HG03571 (cell line): ENCODE data around the gene TMEM82.

Experiments used
- ATAC-seq: cut with Tn5 transposase; IDR thresholded peaks from one replicate; pipeline ENCODE4 v1.9.1; 2021; ENCODE audit not compliant: unreplicated experiment

The TMEM82 gene

DNA sequence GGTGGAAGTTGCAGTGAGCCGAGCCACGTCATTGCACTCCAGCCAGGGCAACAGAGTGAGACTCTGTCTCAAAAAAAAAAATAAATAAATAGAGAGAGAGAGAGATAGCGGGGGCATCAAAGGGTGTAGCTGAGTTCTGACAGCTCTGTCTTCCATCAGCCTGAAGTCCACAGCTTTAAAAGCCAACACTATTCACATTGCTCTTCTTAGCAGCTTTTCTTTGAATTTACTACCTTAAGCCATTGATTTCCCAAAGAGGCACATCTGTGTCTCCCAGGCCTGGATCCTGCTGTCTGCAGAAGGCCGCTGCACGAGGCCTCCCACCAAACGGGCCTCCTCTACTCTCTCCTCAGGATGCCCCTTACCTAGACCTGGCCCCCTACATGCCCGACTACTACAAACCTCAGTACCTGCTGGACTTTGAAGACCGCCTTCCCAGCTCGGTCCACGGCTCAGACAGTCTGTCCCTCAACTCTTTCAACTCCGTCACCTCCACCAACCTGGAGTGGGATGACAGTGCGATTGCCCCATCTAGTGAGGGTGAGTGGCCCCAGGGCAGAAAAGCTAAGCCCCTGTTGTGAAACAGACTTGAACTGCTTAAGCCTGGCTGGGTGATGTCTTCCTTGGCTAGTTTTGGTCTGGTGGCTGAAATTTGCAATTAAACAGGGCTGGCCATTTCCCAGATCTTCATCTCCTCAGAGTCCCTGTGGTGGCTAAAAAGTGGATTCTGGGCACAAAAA lies 22.7 kb upstream of the TMEM82 start:
- no peak for ATAC-seq

DNA sequence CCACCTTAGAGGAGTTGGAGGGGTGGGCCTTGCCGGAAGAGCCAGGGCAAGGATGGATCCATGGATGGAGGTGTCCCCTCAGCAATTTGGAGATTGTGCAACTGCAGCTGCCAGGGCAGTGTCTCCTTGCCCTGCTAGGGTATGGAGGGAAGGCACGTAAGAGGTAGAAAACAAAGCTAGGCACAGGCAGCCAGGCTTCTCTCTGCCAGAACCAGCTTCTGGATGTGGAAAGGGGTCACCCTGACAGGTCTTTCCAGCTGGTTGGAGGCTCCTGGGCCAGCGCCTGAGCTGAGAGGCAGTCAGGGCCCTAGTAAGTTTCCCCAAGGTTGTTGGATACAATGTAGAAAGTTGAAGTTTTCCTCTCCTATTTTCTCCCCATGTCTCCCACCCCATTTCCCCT lies 21.4 kb upstream of the TMEM82 start:
- no peak for ATAC-seq

DNA sequence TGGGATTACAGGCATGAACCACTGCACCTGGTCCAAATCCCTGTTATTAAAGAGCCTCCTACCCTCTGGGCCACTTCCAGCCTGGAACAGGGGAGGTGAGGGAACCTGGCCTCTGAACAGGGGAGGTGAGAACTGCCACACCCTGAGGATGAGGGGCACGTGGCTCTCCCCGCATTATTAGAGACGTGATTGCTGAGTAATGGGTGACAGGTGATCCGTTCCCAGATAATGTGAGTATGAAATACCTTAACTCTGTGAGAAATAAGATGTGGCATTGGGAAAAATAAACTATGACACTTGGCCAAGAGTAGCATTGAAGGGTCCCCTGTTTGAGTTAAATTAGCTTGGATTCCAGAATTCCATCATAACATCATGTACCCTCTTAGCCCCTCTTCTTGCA lies 19.9 kb upstream of the TMEM82 start:
- no peak for ATAC-seq

DNA sequence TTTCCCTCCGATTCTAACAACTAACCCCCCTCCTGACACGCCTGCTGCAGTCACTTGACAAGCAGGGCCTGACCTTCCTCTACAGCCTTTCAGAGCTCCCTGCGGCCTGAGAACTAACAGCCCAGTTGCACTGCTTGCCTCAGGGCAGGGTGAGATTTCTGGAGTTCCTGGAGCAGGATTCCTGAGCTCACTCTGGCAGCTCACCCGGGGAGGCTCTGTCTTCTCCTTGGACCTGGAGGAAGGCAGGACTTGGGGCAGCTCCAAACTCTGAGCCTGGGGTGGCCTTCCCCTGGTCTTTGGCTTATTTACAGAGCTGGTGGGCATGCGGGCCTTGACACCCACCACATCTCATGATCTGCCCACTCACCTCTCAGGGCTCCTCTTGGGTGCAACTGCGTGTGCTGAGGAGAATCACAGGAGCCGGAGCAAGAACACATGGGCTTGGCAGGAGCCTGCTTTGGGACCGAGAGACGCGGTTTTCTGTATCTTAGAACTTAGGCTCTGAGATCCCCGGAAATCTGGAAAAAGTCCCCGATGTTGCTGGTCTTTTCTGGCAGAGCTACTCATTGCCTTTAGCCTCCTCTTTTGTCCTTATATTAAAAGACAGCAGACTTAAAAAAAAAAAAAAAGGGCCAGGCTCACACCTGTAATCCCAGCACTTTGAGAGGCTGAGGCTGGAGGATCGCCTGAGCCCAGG lies 19.3 kb upstream of the TMEM82 start:
- ATAC-seq: no peak

- no peak for ATAC-seq
Observed at GRCh38 chr1:15723631-15724246, 18.6 kb upstream of the TMEM82 start.

DNA sequence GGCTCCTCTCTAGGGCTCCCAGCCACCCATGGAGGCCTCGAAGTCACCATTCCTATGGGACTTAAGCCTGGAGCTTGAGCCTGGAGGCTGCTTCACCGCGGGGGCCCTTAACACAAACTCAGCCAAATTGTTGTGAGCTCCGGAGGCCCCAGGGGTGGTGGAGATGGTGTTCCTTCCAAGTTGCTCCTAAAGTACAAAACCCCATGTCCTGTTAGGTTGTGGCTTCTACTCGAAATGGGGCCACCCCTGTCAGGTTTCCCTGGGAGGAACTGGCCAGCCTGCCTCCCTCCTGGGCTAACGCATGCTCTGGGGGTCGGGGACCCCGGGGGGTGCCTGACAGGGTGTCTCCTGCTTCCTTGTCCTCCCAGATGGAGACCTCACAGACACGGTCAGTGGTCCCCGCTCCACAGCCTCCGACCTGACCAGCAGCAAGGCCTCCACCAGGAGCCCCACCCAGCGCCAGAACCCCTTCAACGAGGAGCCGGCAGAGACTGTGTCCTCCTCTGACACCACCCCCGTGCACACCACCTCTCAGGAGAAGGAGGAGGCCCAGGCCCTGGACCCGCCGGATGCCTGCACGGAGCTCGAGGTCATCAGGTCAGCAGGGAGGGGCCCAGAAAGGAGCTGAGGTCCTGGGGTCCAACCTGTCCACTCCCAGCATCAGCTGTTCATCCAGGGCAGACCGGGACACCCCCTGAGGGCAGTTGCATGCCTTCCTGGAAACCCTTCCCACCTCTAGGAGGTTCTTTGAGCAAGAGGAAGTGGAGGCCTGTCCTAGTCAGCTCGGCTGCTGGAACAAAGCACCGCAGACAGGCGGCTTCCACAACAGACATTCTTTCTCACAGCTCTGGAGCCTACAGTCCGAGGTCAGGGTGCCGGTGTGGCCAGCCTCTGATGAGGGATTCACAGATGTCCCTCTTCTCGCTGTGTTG lies 17.1 kb upstream of the TMEM82 start:
- no peak for ATAC-seq

- ATAC-seq: no peak
Observed at GRCh38 chr1:15726508-15726907, 15.8 kb upstream of the TMEM82 start.

DNA sequence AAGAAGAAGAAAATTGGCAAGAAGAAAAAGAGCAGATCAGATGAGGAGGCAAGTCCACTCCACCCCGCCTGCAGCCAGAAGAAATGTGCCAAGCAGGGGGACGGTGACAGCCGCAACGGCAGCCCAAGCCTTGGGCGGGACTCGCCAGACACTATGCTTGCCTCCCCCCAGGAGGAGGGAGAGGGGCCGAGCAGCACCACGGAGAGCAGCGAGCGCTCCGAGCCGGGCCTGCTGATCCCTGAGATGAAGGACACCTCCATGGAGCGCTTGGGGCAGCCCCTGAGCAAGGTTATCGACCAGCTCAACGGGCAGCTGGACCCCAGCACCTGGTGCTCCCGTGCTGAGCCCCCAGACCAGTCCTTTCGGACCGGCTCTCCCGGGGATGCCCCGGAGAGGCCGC lies 15.3 kb upstream of the TMEM82 start:
- ATAC-seq: no peak

- no peak for ATAC-seq
Observed at GRCh38 chr1:15727424-15727823, 14.9 kb upstream of the TMEM82 start.

- no peak for ATAC-seq
Observed at GRCh38 chr1:15727866-15728534, 14.3 kb upstream of the TMEM82 start.

DNA sequence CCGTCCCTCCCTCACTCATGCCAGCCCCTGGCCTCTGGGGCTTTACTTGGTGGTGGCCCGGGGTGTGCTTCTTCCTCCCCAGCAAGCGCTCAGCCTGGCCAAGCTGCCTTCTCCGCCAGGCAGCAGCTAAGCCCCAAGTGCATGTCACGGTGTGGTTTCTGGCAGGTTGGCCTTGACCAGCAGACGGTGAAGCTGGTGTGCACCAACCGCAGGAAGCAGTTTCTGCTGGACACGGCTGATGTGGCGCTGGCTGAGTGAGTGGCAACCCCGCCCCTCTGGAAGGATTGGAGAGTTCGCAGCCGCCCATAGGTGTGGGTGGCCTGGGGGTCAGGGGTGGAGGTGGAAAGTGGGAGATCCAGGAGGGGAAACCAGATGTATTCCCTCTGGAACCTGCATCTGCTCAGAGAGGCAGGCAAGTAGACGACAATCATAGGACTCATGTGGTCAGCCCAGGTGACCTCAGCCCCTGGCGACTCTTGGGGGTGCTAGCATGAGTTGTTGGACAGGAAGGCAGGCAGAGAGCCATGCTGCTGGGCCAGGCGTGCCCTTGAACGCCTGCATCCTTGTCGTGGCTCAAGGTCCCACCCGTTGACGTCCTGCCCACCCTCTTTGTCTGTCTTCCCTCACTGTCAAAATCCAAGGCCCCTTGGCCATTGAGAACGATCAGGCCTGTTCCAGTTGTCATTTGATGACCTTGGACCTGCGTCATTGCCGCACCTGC lies 13.2 kb upstream of the TMEM82 start:
- ATAC-seq: no peak

GRCh38 chr1:15730423-15730822 lies 11.9 kb upstream of the TMEM82 start:
- no peak for ATAC-seq

GRCh38 chr1:15730936-15731335 lies 11.4 kb upstream of the TMEM82 start:
- no peak for ATAC-seq

DNA sequence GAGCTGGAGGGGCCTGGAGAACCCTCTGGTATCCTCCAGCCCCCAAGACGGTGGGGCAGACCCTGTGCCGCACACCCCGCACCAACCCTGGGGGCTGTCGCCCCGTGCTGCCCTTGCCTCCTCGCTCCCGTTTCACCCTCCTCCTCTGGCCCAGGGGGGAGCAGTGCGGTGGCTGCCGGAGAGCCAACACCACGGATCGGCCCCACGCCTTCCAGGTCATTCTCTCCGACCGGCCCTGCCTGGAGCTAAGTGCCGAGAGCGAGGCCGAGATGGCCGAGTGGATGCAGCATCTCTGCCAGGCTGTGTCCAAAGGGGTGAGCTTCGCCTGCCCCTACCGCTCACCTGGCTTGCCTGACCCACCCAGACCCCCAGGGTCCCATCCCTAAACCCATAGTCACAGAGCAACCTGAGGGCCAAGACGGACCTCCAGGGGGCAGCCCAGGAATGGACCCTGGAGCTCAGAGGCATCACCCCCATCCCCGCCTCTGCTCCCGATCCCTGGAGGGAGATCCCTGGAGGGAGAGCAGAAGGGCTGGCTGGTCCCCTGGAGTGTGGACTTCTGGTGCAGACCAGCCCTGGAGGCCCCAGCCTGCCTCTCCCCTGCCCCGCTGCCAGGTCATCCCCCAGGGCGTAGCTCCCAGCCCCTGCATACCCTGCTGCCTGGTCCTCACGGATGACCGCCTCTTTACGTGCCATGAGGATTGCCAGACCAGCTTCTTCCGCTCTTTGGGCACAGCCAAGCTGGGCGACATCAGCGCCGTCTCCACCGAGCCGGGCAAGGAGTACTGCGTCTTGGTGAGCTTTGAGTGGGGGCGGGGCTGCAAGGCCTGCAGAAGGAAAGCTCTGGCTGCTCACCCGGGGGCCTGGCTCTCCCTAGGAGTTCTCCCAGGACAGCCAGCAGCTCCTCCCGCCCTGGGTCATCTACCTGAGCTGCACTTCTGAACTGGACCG lies 10.3 kb upstream of the TMEM82 start:
- no peak for ATAC-seq

- no peak for ATAC-seq
Observed at GRCh38 chr1:15732686-15733081, 9.6 kb upstream of the TMEM82 start.

GRCh38 chr1:15733218-15733725 lies 9.0 kb upstream of the TMEM82 start:
- ATAC-seq: no peak

DNA sequence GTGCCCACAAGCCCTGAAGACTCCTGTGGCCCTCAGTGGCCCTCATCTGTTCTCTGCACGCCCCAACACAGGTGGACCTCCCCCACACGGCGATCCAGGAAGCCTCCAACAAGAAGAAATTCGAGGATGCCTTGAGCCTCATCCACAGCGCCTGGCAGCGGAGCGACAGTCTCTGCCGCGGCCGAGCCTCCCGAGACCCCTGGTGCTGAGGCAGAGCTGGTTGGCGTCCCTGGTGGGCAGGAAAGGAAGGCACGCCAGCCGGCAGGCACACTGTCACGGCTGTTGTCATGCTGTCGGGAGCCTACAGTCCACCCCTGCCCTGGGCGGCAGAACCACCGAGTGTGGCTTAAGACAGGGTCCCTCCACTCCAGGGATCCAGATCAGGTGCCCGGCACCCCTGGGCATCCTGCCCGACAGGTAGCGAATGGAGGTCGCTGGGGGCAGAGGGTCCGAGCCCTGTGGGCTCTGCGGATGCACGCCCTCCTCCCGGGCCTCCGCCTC lies 8.5 kb upstream of the TMEM82 start:
- ATAC-seq: no peak

DNA sequence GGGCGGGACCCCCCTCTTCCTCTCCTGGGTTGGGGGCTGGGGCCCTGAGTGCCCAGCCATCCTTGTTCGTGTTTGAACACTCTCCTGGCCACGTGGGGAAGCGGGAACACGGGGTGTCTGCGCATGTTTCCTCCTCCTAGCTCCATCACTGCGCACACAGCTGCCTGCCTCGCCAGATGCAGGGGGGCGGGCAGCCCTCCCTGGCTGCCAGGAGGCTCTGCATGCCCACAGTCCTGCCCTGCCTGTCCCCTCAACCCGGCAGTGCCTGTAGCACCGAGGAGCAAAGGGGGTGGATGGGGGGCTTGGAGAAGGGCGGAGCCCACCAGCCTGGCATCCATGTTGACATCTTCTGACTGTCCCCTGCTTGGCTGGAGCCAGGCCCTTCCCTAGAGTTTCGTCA lies 8.0 kb upstream of the TMEM82 start:
- ATAC-seq: no peak

GRCh38 chr1:15734901-15735300 lies 7.4 kb upstream of the TMEM82 start:
- no peak for ATAC-seq
